Fibroblast of lung (primary cell): Measurements from ENCODE around the gene TLNRD1.

Source experiments
- EZH2 ChIP-seq: IDR thresholded peaks from 2 replicates; pipeline ENCODE4 v1.5.1; 2012; ENCODE audit warnings: low read length, control low read depth, mild to moderate bottlenecking; ENCODE audit errors: missing control alignments
- TF ChIP-seq, protein P1 (sequence below), 2 donors: IDR thresholded peaks in 1 of 2; conservative IDR thresholded peaks in 1 of 2; 1 replicate in 1 of 2; 2 replicates in 1 of 2; pipeline ENCODE4 v1.5.1; 2011 to 2012; ENCODE audit warnings: low read length in 2 of 2, control low read depth in 1 of 2, inconsistent platforms in 1 of 2, low read depth in 1 of 2, mild to moderate bottlenecking in 1 of 2

GRCh38 chr15:81038975-81039607, 38.4 kb downstream of the TLNRD1 start:
- TF ChIP-seq, protein P1, sequence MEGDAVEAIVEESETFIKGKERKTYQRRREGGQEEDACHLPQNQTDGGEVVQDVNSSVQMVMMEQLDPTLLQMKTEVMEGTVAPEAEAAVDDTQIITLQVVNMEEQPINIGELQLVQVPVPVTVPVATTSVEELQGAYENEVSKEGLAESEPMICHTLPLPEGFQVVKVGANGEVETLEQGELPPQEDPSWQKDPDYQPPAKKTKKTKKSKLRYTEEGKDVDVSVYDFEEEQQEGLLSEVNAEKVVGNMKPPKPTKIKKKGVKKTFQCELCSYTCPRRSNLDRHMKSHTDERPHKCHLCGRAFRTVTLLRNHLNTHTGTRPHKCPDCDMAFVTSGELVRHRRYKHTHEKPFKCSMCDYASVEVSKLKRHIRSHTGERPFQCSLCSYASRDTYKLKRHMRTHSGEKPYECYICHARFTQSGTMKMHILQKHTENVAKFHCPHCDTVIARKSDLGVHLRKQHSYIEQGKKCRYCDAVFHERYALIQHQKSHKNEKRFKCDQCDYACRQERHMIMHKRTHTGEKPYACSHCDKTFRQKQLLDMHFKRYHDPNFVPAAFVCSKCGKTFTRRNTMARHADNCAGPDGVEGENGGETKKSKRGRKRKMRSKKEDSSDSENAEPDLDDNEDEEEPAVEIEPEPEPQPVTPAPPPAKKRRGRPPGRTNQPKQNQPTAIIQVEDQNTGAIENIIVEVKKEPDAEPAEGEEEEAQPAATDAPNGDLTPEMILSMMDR (conservative IDR thresholded peaks at IDR 0.05 in 1 of 2, IDR thresholded peaks at IDR 0.05 in 1 of 2; ENCODE audit: low read depth in 1 of 2, low read length in 2 of 2), result no peak
- TF ChIP-seq EZH2, result no peak
